DND-41 (cell line): ENCODE measurements around the gene ITGAX.

Experiments
- EZH2 ChIP-seq: IDR thresholded peaks from 3 replicates; pipeline ENCODE4 v1.6.1; 2012; ENCODE audit warnings: borderline replicate concordance, low read depth, mild to moderate bottlenecking, moderate library complexity, low read length, inconsistent platforms; ENCODE audit not compliant: severe bottlenecking
- TF ChIP-seq, protein P1 (sequence below): IDR thresholded peaks from 2 replicates; pipeline ENCODE4 v1.5.1; 2012; ENCODE audit warnings: borderline replicate concordance, low read length, moderate library complexity, mild to moderate bottlenecking; ENCODE audit not compliant: poor library complexity, severe bottlenecking; ENCODE audit errors: extremely low read depth

DNA sequence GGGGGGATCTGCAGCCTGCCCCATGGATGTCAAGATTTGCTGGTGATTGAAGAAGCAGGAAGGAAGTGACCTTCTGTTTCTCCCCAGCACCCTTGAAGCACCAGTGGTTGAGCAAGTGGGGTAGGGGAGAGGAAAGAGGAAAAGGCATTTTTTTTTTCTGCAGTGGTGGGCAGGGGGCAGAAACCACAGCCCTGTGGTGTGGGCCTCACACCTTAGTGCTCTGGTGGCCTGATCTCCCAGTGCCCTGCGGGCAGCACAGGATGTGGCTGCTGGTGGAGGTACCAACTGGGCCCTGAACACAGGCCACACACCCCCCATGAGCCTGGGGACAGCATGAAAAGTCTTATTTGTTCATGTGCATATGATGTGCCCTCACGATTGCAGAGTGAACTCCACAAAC is 45.2 kb downstream of the ITGAX start:
- TF ChIP-seq, protein P1, sequence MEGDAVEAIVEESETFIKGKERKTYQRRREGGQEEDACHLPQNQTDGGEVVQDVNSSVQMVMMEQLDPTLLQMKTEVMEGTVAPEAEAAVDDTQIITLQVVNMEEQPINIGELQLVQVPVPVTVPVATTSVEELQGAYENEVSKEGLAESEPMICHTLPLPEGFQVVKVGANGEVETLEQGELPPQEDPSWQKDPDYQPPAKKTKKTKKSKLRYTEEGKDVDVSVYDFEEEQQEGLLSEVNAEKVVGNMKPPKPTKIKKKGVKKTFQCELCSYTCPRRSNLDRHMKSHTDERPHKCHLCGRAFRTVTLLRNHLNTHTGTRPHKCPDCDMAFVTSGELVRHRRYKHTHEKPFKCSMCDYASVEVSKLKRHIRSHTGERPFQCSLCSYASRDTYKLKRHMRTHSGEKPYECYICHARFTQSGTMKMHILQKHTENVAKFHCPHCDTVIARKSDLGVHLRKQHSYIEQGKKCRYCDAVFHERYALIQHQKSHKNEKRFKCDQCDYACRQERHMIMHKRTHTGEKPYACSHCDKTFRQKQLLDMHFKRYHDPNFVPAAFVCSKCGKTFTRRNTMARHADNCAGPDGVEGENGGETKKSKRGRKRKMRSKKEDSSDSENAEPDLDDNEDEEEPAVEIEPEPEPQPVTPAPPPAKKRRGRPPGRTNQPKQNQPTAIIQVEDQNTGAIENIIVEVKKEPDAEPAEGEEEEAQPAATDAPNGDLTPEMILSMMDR, result no peak
- TF ChIP-seq EZH2, result no peak
